ENCODE measurements around the gene MYO5C.
"Not testable (repeated sequence)": the region's sequence is repeated elsewhere in the genome, so short reads cannot be mapped to it uniquely, and the experiment has no call there.

The MYO5C gene

GRCh38 chr15:52238989-52239525 is 56.5 kb downstream of the MYO5C start:
- DNase-seq (ENCODE audit: low spot score) = not testable (repeated sequence)

DNA sequence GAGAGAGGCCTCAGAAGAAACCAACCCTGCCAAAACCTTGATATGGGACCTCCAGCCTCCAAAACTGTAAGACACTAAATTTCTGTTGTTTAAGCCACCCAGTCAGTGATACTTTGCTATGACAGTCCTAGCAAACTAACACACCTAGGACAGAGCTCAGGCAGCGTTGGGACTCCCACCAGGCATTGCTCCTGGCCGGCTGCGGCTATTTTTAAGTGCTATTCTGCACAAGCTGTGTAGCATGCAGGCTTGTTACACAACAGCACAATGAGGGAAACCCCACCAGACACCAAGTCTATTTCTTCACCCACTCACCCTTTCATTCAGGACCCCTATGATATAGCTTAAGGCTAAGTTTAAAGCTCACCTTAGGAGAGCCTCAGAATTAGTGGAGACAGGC is 57.5 kb downstream of the MYO5C start:
- DNase-seq (ENCODE audit: low spot score) = no peak

GRCh38 chr15:52236013-52236412 is 59.6 kb downstream of the MYO5C start:
- DNase-seq (ENCODE audit: low spot score) = no peak

- DNase-seq (ENCODE audit: low spot score) = no peak
These were observed 60.7 kb downstream of the MYO5C start for GRCh38 chr15:52234596-52235541.

GRCh38 chr15:52233405-52233804 is 62.2 kb downstream of the MYO5C start:
- no peak for DNase-seq (ENCODE audit: low spot score)

- no peak for DNase-seq (ENCODE audit: low spot score)
These were observed 63.3 kb downstream of the MYO5C start for GRCh38 chr15:52232327-52232726.

DNA sequence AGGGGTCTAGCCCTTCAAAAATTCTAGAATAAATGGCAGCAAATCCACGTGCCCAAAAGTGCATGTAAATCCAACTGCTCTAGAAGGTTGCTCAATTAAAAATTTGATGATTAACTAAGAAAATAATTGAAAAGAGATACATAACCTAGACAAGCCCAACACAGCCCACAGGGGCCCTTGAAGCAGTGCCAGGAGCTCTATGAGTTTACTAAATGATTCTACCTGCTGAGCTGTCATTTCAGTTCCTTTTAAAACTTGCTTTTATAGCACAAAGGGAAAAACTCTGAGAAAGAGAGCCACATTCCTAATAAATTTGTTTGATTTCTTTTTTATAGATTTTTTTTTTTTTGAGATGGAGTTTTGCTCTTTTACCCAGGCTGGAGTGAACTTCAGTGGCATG is 65.5 kb downstream of the MYO5C start:
- DNase-seq (ENCODE audit: low spot score) = no peak

- no peak for DNase-seq (ENCODE audit: low spot score)
These were observed 66.7 kb downstream of the MYO5C start for GRCh38 chr15:52228921-52229320.

- DNase-seq (ENCODE audit: low spot score) = peak; percentile 62
These were observed 68.1 kb downstream of the MYO5C start for GRCh38 chr15:52227456-52227855.

- no peak for DNase-seq (ENCODE audit: low spot score)
These were observed 70.4 kb downstream of the MYO5C start for GRCh38 chr15:52225230-52225629.

DNA sequence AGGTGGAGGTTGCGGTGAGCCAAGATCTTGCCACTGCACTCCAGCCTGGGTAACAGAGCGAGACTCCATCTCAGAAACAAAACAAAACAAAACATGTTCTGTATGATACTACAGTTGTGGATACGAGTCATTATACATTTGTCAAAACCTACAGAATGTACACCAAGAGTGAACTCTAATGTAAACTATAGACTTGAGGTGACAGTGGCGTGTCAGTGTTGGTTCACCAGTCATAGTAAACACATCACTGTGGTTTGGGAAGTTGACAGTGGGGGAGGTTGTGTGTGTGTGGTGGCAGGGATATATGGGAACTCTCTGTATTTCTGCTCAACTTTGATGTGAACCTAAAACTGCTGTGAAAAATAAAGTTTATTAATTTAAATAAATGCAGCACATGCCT is 71.4 kb downstream of the MYO5C start:
- DNase-seq (ENCODE audit: low spot score) = no peak

- DNase-seq (ENCODE audit: low spot score) = no peak
These were observed 73.9 kb downstream of the MYO5C start for GRCh38 chr15:52221730-52222129.

- DNase-seq (ENCODE audit: low spot score) = no peak
These were observed 74.5 kb downstream of the MYO5C start for GRCh38 chr15:52220937-52221660.

DNA sequence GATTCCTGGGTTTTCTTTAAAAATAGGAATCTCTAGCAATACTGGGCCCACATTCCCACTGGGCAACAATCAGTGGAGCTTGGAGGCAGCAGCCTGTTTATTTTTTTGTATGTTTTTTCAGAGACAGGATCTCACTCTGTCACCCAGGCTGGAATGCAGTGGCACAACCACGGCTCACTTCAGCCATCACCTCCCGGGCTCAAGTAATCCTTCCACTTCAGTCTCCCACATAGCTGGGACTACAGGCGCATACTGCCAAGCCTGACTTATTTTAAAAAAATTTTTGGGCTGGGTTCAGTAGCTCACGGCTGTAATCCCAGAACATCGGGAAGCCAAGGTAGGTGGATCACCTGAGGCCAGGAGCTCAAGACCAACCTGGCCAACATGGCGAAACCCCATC is 75.4 kb downstream of the MYO5C start:
- DNase-seq (ENCODE audit: low spot score) = no peak

DNA sequence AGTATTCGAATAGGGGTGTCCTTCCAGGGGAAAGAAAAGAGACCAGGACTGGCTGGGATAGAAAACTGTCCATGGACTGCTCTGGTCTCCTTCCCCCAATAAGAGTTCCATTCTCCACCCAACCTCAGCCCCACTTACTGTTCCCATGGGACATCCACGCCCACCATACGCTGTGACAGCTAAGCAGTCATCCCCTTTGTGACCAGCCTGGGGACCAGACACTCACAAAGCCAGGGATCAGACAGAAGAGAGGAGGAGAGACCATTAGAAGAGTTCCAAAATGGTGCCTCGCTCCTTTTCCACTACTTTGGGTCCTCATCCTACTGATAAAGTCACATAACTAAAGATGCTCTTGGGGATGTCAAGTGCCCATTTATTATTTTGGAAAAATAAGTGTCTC is 76.8 kb downstream of the MYO5C start:
- DNase-seq (ENCODE audit: low spot score) = no peak

GRCh38 chr15:52218371-52218770 is 77.2 kb downstream of the MYO5C start:
- no peak for DNase-seq (ENCODE audit: low spot score)

DNA sequence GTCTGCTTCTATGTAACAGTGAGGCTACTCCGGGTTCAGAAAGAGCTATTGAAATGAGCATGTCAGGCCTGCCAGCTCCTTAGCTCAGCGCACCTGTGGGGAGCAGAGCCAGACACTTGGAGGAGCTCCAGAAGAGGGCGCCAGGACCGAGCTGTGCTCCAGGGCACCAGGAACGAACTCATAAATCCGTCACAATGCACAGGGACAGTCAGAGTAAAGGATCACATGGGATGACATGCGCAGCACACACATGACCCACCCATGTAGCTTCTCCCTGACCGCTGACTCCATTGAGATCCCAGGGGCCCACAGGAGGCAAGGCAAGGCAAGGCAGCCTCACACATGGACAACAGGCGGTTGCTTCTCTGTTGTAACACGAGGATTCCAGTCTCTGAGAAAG is 78.4 kb downstream of the MYO5C start:
- DNase-seq (ENCODE audit: low spot score) = peak; percentile 20

- no peak for DNase-seq (ENCODE audit: low spot score)
These were observed 81.1 kb downstream of the MYO5C start for GRCh38 chr15:52214553-52214952.

DNA sequence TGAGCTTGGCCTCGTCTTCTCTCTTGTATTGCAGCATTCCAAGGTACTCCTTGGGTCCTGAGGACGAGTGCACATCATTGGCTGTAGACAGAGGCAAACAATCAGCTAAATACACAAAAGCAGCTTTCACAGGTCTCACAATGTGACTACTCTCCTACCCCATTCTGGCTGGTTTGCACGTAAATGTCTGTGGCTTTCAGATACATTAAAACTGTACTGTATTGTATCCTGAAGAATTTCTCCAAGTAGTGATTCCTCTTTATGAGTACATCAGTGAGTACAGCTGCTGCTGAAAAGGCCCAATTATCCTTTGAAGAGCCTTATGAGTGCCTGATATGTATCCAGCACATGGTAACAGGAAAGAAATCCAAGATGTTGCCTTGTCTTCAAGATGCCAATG is 82.4 kb downstream of the MYO5C start:
- DNase-seq (ENCODE audit: low spot score) = no peak

- peak; percentile 70 for DNase-seq (ENCODE audit: low spot score)
These were observed 87.2 kb downstream of the MYO5C start for GRCh38 chr15:52208306-52208946.

- no peak for DNase-seq (ENCODE audit: low spot score)
These were observed 88.4 kb downstream of the MYO5C start for GRCh38 chr15:52207191-52207590.

GRCh38 chr15:52206446-52206845 is 89.2 kb downstream of the MYO5C start:
- DNase-seq (ENCODE audit: low spot score) = no peak

DNA sequence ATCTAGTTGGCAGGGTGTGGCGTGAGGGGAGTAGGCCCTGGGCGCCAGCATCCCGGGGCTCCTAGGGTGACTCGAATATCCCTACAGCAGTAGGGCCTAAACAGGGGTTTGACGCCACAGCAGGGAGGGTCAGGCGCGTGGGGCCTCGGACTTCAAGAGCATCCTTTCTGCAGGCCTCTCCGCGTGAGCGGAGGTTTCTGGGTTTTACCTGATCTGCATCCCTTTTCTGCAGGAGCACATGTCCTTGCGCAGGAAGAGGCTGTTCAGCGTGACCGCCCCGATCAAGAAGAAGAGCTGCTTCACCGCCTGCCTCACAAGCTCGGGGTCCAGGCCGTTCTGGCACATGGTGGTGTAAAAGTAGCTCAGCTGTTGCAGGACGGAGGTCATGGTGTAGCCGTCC is 90.9 kb downstream of the MYO5C start:
- DNase-seq (ENCODE audit: low spot score) = no peak
